GM12872 (cell line): ENCODE data around the gene IMMP2L.

ENCODE experiments used
- CTCF ChIP-seq: IDR thresholded peaks from 3 replicates; pipeline ENCODE4 v1.5.1; 2011; ENCODE audit warnings: low read depth, mild to moderate bottlenecking, low read length, moderate library complexity; ENCODE audit not compliant: insufficient read depth

The IMMP2L gene

GRCh38 chr7:111093496-111093895, 468.8 kb downstream of the IMMP2L start:
- TF ChIP-seq CTCF, result no peak

DNA sequence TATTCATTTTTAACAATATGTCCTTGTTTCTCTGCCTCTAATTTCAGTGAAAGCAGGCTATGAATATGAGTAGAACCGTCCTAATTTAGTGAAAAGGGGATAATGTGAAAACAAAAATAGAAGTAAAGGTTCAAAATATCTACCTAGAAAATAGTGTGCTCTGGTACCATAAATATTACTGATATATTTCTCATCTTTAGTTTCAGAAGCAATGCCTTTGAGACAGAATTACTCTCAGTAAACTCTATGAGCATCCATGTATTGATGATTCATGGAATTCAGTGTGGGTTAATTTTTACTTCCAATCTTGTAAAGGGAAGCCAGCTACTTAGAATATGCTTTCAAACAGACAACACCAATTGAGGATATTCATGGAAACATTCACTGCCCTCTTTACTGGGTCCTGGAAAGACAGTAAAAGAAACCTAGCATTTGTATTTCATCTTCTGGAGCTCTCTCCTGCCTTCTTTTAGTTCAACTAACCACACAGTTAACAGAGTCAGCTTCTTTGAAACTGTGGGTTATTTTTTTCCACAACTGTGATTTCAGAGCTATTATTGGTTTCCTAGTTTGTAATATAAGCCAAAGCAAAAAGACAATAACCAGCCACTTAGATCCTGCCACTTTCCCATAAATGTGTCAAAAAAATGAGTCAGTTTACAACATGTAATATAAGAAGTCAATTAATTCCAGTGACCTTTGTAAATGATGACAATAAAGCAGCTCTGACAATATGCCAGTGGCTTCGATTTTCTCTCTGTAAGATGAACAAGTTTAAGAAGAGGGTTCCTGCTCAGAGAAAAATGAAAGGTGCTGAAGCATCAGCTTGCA, 469.7 kb downstream of the IMMP2L start:
- no peak for TF ChIP-seq CTCF

- TF ChIP-seq CTCF, result no peak
These were observed 470.5 kb downstream of the IMMP2L start for GRCh38 chr7:111091593-111092358.

DNA sequence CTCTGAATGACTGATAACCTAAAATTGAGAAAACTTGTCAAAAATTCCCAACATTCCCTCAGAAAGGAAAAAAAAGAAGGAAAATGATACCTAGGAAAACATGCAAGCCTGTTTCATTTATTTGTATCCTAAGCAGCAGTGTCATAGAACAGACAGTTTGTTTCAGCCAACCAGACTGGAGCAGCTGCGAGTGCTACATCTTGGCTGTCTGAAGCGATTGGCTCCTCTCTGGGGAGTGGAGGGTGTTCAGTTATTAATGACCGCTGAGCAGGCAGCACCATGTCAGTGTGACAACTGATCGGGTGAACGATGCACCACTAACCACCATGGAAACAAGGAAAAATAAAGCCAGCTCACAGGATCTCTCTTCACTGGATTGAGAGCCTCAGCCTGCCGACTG, 471.4 kb downstream of the IMMP2L start, which contains the start of gene LRRN3:
Gene LRRN3 (plus strand): TSS at position 282 of the 400 bp plus-strand sequence. CDS start 31,646 bp downstream, outside the sequence.
- TF ChIP-seq CTCF, result no peak

DNA sequence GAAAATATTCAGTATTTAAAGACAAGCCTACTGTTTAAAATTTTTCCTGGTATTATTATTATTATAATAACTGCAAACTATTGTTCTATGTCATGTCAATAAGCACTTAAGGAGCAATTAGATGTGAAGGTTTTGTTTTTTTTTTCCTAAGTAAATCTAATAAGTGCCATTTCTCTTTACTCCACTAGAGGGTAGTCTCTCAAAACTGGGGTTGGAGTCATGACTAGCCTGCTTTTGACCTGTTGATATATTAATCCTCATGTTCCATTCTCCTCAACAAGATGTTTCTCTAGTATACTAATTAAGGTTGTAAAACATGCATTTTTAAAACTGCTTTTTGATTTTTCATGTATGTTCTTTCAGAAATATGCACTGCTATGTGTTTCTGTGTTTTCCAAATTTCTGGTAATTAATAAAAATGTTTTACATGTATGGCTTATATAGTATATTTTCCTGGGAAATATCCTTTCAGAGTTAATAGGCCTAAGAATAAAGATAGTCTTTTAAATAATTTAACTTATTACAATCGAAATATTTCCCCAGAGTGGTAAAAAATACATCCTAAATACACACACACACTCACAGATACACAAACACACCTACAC, 472.4 kb downstream of the IMMP2L start:
- peak; percentile 67 for TF ChIP-seq CTCF

GRCh38 chr7:111088328-111088727, 474.0 kb downstream of the IMMP2L start:
- TF ChIP-seq CTCF, result no peak

GRCh38 chr7:111086532-111086931, 475.8 kb downstream of the IMMP2L start:
- TF ChIP-seq CTCF, result no peak
